K562 (cell line): Measurements from ENCODE around the gene MGST2. TPM values are rescaled to one million over a fixed set of nuclear protein-coding genes. Genes with fewer than 3 reads are reported as not detected.

Experiments used
- ADNP ChIP-seq: fragments of 200-800 bp; sonication (Bioruptor generic); IDR thresholded peaks from 2 replicates; pipeline ENCODE4 v1.6.1; 2016; ENCODE audit warnings: missing genetic modification characterization, missing compliant biosample characterization
- CBFA2T3 ChIP-seq: fragments of 450-650 bp; IDR thresholded peaks from 2 replicates; pipeline ENCODE4 v1.6.1; 2017
- GATA2 ChIP-seq: sonication (generic); formaldehyde crosslinking; IDR thresholded peaks from 2 replicates; pipeline ENCODE4 v1.4.0; 2020; ENCODE audit warnings: mild to moderate bottlenecking, missing genetic modification reagents
- NR2F6 ChIP-seq: fragments of 450-650 bp; formaldehyde crosslinking; IDR thresholded peaks from 2 replicates; pipeline ENCODE4 v1.4.0; 2020; ENCODE audit warnings: mild to moderate bottlenecking
- PHF8 ChIP-seq: fragments of 200-600 bp; sonication (generic); IDR thresholded peaks from 2 replicates; pipeline ENCODE4 v1.6.1; 2012; ENCODE audit warnings: mixed run types, mild to moderate bottlenecking, inconsistent platforms, low read length, moderate library complexity, borderline replicate concordance
- RAD21 ChIP-seq, 2 experiments: fragments of 250-450 bp in 1 of 2; fragments of 450-650 bp in 1 of 2; sonication (Bioruptor Pico) in 1 of 2; formaldehyde crosslinking in 1 of 2; IDR thresholded peaks in 1 of 2; conservative IDR thresholded peaks in 1 of 2; 2 replicates each; pipeline versions ENCODE4 v1.4.0 to v1.8.0; 2020 to 2022; ENCODE audit warnings: mild to moderate bottlenecking in 2 of 2, moderate library complexity in 1 of 2
- U2AF1 ChIP-seq: fragments of 200-400 bp; formaldehyde crosslinking; optimal IDR thresholded peaks from 2 replicates; pipeline ENCODE3; 2017; ENCODE audit warnings: mild to moderate bottlenecking, low read depth, low read length, moderate library complexity
- XRCC3 ChIP-seq: fragments of 450-650 bp; IDR thresholded peaks from 2 replicates; pipeline ENCODE4 v1.6.1; 2017; ENCODE audit warnings: mild to moderate bottlenecking, moderate library complexity
- polyA plus RNA-seq, 8 experiments: library from polyadenylated mRNA; depleted of rRNA in 4 of 8; stranded (reverse) in 5 of 8; unstranded in 3 of 8; fragments of >200 nt; fragmentation: Nextera tagmentation in 2 of 8; fragmentation: Illumina TruSeq in 1 of 8; extraction: Ambion mirVana in 2 of 8; extraction: Trizol in 1 of 8; gene quantifications; 2 replicates each; pipeline versions ENCODE4 v1.2.1 to v1.2.3, GENCODE V29; 2011 to 2014; ENCODE audit warnings: inconsistent platforms in 1 of 8, missing spikeins in 1 of 8
- total RNA-seq, 7 experiments: library from RNA; depleted of rRNA in 6 of 7; stranded (reverse); fragments of >200 nt in 6 of 7; fragmentation: Illumina TruSeq in 2 of 7; extraction: Trizol in 2 of 7; gene quantifications; 2 replicates each; pipeline versions ENCODE4 v1.2.1 to v1.2.3, GENCODE V29; 2011 to 2021; ENCODE audit warnings: low replicate concordance in 1 of 7
- TF ChIP-seq, protein P1 (sequence below): fragments of 200-600 bp; sonication (generic); IDR thresholded peaks from one replicate; pipeline ENCODE4 v1.6.1; 2012; ENCODE audit warnings: mild to moderate bottlenecking, low read depth, low read length, inconsistent platforms
- TF ChIP-seq, protein P2 (sequence below): sonication (generic); formaldehyde crosslinking; IDR thresholded peaks from 2 replicates; pipeline ENCODE4 v1.8.0; 2022; ENCODE audit warnings: mild to moderate bottlenecking, missing genetic modification reagents
- TF ChIP-seq, protein P3 (sequence below), 2 experiments: IDR thresholded peaks in 1 of 2; conservative IDR thresholded peaks in 1 of 2; 2 replicates each; pipeline ENCODE4 v1.6.1; 2016; ENCODE audit warnings: low read depth in 2 of 2, mild to moderate bottlenecking in 1 of 2, missing compliant biosample characterization in 1 of 2, missing genetic modification characterization in 1 of 2, moderate library complexity in 1 of 2

MGST2 gene
- total and polyA plus RNA-seq, 9 of the 15 experiments (the other 6 are each of a cell fraction or from before 2014, with no cell fraction given) = 38.7 to 115 (median 84.6) TPM

DNA sequence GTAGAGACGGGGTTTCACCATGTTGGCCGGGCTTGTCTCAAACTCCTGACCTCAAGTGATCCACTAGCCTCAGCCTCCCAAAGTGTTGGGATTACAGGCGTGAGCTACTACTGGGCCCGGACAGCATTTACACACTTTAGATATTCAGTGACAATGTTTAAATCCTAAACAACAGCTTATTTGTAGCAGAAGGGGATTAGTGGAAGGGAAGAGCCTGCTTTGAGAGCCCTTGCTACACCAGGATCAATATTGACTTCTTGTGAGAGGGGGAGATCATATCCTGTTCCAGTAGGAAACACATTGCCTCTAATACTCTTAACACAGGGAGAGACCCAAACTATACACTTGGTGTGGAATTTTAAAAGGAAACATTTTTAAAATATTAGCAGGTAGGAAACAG is 7.1 kb downstream of the MGST2 start (continued):
- TF ChIP-seq, protein P1, sequence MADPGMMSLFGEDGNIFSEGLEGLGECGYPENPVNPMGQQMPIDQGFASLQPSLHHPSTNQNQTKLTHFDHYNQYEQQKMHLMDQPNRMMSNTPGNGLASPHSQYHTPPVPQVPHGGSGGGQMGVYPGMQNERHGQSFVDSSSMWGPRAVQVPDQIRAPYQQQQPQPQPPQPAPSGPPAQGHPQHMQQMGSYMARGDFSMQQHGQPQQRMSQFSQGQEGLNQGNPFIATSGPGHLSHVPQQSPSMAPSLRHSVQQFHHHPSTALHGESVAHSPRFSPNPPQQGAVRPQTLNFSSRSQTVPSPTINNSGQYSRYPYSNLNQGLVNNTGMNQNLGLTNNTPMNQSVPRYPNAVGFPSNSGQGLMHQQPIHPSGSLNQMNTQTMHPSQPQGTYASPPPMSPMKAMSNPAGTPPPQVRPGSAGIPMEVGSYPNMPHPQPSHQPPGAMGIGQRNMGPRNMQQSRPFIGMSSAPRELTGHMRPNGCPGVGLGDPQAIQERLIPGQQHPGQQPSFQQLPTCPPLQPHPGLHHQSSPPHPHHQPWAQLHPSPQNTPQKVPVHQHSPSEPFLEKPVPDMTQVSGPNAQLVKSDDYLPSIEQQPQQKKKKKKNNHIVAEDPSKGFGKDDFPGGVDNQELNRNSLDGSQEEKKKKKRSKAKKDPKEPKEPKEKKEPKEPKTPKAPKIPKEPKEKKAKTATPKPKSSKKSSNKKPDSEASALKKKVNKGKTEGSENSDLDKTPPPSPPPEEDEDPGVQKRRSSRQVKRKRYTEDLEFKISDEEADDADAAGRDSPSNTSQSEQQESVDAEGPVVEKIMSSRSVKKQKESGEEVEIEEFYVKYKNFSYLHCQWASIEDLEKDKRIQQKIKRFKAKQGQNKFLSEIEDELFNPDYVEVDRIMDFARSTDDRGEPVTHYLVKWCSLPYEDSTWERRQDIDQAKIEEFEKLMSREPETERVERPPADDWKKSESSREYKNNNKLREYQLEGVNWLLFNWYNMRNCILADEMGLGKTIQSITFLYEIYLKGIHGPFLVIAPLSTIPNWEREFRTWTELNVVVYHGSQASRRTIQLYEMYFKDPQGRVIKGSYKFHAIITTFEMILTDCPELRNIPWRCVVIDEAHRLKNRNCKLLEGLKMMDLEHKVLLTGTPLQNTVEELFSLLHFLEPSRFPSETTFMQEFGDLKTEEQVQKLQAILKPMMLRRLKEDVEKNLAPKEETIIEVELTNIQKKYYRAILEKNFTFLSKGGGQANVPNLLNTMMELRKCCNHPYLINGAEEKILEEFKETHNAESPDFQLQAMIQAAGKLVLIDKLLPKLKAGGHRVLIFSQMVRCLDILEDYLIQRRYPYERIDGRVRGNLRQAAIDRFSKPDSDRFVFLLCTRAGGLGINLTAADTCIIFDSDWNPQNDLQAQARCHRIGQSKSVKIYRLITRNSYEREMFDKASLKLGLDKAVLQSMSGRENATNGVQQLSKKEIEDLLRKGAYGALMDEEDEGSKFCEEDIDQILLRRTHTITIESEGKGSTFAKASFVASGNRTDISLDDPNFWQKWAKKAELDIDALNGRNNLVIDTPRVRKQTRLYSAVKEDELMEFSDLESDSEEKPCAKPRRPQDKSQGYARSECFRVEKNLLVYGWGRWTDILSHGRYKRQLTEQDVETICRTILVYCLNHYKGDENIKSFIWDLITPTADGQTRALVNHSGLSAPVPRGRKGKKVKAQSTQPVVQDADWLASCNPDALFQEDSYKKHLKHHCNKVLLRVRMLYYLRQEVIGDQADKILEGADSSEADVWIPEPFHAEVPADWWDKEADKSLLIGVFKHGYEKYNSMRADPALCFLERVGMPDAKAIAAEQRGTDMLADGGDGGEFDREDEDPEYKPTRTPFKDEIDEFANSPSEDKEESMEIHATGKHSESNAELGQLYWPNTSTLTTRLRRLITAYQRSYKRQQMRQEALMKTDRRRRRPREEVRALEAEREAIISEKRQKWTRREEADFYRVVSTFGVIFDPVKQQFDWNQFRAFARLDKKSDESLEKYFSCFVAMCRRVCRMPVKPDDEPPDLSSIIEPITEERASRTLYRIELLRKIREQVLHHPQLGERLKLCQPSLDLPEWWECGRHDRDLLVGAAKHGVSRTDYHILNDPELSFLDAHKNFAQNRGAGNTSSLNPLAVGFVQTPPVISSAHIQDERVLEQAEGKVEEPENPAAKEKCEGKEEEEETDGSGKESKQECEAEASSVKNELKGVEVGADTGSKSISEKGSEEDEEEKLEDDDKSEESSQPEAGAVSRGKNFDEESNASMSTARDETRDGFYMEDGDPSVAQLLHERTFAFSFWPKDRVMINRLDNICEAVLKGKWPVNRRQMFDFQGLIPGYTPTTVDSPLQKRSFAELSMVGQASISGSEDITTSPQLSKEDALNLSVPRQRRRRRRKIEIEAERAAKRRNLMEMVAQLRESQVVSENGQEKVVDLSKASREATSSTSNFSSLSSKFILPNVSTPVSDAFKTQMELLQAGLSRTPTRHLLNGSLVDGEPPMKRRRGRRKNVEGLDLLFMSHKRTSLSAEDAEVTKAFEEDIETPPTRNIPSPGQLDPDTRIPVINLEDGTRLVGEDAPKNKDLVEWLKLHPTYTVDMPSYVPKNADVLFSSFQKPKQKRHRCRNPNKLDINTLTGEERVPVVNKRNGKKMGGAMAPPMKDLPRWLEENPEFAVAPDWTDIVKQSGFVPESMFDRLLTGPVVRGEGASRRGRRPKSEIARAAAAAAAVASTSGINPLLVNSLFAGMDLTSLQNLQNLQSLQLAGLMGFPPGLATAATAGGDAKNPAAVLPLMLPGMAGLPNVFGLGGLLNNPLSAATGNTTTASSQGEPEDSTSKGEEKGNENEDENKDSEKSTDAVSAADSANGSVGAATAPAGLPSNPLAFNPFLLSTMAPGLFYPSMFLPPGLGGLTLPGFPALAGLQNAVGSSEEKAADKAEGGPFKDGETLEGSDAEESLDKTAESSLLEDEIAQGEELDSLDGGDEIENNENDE = no peak
- no peak for TF ChIP-seq XRCC3
- no peak for TF ChIP-seq PHF8
- TF ChIP-seq GATA2 = no peak
- TF ChIP-seq NR2F6 = no peak
- TF ChIP-seq CBFA2T3 = no peak
- TF ChIP-seq, protein P2, sequence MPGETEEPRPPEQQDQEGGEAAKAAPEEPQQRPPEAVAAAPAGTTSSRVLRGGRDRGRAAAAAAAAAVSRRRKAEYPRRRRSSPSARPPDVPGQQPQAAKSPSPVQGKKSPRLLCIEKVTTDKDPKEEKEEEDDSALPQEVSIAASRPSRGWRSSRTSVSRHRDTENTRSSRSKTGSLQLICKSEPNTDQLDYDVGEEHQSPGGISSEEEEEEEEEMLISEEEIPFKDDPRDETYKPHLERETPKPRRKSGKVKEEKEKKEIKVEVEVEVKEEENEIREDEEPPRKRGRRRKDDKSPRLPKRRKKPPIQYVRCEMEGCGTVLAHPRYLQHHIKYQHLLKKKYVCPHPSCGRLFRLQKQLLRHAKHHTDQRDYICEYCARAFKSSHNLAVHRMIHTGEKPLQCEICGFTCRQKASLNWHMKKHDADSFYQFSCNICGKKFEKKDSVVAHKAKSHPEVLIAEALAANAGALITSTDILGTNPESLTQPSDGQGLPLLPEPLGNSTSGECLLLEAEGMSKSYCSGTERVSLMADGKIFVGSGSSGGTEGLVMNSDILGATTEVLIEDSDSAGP = no peak
- no peak for TF ChIP-seq ADNP
- TF ChIP-seq U2AF1 = no peak
- no peak for TF ChIP-seq RAD21 (CRISPR knock-in tag; conservative IDR thresholded peaks at IDR 0.05 in 1 of 2, IDR thresholded peaks at IDR 0.05 in 1 of 2)
- TF ChIP-seq, protein P3, sequence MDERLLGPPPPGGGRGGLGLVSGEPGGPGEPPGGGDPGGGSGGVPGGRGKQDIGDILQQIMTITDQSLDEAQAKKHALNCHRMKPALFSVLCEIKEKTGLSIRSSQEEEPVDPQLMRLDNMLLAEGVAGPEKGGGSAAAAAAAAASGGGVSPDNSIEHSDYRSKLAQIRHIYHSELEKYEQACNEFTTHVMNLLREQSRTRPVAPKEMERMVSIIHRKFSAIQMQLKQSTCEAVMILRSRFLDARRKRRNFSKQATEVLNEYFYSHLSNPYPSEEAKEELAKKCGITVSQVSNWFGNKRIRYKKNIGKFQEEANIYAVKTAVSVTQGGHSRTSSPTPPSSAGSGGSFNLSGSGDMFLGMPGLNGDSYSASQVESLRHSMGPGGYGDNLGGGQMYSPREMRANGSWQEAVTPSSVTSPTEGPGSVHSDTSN (CRISPR knock-in tag; IDR thresholded peaks at IDR 0.05; ENCODE audit: low read depth) = no peak
- TF ChIP-seq, protein P3 (tag; conservative IDR thresholded peaks at IDR 0.05; ENCODE audit: low read depth) = no peak
